Left renal pelvis (tissue), 4 donors: Measurements from ENCODE around the gene C2CD2. TPM values are rescaled to one million over a fixed set of nuclear protein-coding genes. Genes with fewer than 3 reads are reported as not detected.

Experiments used
- DNase-seq, 4 donors: peaks; one replicate each; pipeline ENCODE4 v3.0.0-alpha.2; 2013; ENCODE audit warnings: low read depth in 4 of 4, low spot score in 3 of 4
- polyA plus RNA-seq, 4 donors: library from polyadenylated mRNA; unstranded; fragments of 120-200 nt; gene quantifications; one replicate each; pipeline ENCODE4 v1.2.1, GENCODE V29; 2013; ENCODE audit not compliant: insufficient read length in 4 of 4

Gene C2CD2
- polyA plus RNA-seq, 4 donors, result 12.8 to 17.6 (median 16.4) TPM

DNA sequence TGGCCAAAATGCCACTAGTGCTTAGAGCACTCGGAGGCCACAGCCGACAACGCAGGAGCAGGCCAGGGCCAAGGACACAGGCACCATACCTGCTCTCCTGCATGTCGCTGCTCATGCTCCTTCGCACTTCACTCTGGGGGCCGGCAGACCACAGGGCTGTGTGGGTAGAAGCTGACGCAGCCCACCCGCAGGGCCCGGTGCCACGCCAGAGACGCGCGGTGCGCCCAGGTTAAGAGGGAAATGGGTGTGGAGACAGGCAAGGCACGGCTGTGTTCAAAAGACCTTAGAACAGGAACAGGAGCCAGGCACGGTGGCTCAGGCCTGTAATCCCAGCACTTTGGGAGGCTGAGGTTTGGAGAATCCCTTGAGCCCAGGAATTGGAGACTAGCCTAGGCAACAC, 61.1 kb downstream of the C2CD2 start:
- no peak for DNase-seq

DNA sequence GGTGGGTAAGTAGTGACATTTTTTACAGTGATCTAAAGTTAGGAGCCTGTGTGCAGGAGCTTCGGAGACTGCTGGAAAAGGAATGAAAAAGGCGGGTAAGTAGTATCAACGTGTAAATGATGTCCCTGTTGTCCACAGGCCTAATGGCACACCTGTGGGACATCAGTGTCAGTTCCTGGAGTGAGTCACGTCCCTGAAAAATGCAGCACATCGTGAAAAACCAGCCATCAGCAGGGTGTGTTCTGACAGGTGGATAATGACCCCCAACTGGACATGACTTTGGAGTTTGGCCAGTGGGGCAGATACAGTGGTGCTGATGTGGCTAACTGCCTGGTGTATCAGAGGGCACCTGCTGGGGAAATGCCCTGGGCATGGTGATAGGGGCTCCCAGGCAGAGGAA, 62.7 kb downstream of the C2CD2 start:
- no peak for DNase-seq

DNA sequence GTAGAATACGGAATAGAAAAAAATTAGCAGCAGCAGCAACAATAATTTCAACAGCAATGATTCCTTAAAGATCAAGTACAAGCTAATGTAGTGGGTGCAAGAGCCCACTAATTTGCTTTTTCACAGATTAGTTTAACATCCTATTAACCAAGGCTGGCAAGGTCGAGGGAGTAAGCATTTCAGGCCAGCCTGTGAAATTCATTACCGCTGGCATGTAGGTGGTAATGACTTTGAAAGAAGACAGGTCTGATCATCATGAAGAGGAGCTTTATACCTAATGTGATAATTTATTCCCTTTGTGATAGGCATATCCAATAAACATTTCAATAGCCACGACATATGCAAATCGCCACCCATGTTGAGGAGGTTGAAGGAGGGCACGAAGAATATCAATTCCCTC, 63.5 kb downstream of the C2CD2 start:
- DNase-seq, result no peak

DNA sequence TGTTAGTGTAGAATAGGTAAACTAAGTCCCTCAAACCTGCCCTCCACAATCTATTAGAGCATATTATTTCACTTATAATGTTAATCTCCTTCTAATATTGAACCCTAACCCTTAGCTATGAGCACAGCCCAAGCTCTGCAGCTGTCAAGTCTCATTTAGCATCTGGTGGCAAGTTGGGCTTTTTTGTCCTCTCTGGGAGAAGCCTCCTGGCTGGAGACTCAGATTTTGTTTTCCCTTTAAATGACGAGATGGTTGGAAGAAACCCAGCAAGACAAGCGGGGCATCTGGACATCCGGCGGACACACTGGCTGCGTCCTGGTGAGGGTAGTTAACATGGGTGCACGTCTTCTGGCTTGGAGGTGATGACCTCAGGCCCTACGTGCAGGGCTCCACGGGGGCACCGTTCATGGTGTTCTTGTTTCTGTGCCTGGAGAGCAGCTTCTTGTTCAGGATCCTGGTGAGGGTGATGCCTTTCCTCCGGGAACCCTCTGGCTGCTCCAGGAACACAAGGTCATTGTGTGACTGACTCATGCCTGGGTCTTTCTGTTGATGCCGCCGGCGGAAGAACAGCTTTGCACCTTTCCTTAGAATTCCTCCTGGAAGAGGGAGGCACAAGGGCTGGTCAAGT, 65.0 kb downstream of the C2CD2 start:
- DNase-seq, result no peak

DNA sequence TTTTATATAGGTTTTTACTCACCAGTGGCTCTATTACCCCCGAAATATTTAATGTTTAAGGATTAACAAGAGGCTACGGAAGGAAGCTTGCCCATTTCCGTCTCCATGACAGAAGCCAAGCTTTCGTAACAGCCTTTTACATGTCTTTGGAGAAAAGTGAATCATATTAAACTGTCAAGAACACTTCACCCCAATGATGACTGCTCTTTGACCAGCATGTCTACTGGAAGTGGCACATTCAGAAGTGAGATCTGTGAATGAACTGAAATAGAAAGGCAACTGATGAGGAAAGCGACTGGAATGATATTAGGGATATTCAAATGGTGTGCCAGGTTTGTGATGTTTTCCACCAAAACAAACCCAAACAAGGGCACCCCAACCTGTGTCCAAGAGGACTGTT, 66.2 kb downstream of the C2CD2 start:
- DNase-seq, result no peak

DNA sequence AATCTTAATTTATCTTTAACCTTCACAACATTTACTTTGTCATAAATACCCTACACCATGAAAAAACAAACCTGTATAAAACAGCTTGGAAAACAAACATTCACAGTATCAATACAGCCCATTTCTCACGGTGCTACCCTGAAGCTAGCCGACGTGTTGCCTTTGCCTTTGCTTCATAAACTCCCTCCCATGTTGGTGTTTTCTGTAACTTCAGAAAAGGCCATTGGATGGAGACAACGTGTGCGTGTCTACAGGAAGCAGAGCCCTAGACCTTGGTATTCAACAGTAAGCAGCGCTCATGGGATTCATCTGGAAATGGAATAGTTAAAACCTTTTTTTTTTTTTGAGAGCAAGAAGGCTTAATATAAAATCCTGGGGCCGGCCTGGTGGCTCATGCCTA, 67.5 kb downstream of the C2CD2 start:
- no peak for DNase-seq

DNA sequence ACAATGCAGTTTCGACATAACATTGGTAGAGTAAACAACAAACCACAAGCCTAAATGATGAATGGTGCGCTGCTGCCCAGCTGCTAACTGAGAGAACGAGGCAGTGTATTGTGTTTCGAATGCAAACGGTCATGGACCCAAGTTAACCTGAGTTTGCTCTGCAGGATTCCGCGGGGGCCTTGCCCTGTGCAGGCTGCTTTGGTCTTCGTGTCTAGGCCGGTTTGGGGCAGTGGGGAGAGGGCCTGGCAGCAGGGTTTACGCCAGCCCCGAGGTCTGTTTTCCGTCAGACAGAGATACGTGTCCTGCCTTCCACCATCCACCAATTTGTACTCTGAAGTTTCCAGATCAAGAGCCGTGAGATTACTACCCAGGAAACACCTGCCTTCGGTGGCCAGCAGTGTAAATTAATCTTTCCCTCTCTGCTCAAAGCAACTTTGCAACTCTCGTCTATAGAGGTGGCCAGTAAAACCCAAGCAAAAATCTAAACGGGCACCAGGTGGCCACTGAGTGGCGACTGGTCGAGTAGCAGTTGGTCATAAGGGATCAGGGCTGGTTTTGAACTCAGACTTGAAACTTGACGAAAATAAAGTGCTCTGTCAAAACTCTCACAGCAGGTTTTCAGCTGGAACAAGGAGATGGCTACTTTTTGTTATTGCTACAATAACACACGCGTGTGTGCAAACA, 68.3 kb downstream of the C2CD2 start:
- no peak for DNase-seq

DNA sequence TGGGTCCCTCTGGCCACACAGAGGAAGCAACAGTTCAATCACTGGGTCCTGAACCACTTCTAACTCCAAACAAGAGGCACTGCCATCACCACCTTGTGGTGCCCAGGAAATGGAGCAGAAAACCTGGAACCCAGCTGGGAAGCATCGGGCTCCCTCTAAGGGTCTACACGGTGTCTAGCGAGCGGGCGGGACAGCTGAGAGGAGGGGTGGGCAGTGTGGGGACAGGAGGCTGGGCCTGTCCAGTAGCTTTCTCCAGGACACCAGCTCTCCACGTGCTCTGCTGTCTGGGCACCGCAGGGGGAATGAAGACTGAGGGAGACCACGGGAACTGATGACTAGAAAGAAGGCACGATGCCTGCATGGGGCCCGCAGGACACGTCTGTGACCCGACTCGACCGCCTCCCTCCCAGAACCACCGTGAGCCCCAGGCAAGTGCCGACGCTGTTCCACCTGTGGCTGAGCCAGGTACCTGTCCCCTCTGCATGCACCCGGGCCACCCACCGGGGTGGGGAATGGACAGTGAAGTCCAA, 69.3 kb downstream of the C2CD2 start:
- DNase-seq, result no peak

DNA sequence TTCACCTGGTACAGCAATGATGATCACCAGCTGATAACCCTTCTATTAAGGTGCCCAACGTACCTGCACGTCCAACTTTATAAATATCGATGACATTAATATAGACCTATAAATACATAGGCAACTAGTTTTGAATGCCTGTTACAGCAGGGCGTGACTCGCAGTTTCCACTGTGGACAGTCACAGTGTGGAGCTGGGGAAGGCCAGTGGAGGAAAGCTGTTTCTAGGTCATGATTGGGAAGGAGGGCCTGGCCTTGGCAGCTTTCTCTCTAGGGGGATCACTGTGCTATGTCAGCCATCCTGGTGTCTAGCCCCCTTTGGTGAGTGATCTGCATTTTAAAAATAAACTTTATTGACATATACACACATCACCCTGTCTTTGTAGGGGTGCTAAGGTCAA, 70.2 kb downstream of the C2CD2 start:
- no peak for DNase-seq

DNA sequence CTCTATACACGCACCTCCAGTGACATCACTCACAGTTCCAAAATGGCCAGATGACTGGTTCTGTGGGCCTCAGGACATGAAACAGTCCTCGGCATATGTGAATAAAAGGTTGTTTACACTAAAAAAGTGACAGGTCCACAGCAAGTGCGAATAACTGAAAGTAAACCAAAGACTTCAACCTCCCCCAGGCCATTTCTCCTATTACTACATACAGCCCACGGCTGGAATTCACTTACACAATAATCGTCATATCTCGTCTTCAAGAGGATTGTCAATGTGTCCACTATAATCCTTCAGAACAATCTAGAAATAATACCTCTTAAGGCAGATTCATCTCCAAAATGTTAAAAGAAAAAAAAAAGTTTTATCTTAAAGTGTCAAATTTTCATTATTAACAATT, 72.8 kb downstream of the C2CD2 start:
- no peak for DNase-seq

DNA sequence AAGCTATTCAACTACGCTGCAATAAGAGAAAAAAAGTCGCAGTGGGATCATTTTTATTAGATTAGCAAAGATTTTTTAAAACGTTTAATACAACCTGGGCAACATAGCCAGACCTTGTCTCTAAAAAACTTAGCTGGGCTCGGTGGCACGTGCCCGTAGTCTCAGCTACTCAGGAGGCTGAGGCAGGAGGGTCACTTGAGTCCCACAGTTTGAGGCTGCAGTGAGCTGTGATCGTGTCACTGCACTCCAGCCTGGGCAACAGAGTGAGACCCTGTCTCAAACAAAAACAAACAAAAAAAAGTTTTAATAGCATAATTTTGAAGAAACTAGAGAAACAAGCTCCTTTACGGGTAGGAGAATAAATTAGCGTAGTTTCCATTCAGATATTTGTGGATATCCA, 73.7 kb downstream of the C2CD2 start:
- no peak for DNase-seq

DNA sequence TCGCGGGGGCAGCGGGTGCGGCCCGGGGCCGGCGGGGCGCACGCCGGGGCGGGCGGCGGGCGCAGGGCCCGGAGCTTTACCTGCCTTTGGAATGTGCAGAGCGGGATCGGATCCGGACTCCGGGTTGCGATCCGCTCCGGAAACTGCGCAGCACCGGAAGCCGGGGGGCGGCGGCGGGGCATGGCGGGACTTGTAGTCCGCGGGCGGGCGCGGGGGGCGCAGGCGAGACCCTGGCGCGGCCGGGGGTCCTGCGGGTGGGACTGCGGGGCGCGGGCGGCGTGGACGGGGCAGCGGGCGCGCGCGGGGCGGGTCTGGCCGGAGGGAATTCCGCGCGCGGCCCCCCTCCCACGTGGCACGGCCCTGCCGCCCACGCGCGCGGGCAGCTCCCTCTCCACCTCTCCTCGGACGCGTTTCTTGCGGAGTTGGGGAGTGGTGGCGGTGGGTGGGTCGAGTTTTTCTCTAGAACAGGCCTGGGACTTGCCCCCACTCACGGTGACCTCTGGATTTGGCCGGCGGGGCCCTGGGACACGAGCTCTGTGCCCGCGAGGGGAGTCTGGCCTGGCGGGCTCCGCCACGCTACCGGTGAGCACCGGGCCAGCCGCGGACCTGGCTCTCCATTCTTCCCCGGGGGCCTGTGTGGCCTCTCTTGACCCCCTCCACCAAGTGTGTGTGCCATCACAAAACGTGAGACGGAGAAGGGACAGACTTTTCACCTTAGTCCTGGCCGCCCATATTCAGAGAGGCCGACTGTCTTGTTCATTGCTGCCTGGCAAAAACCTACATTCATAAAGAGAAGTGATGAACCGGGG, 74.4 kb downstream of the C2CD2 start, which contains the start of gene PRDM15:
Gene PRDM15, minus strand, starts transcription at position 155 of the 809 bp plus-strand sequence. CDS start 18,981 bp downstream, outside the sequence.
- DNase-seq, result peak in 3 of 4 donors; percentile 35 to 75 (median 60)

DNA sequence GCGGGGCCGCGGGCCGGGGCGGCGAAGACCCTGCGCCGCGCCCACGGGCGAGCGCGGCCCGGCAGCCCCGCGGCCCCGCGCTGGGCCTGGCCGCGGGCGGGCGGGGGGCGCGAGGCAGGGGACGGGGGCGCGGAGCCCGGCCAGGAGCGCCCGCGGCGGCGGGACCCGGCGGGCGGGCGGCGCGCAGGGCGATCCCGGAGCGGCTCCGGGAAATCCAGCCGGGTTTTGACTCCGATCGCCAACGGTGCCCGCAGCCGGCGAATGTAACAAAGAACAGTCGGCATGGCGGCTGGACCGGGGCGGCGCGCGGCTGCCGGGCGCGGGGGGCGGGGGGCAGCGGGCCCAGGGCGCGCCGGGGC, 75.0 kb downstream of the C2CD2 start:
- DNase-seq, result peak in 3 of 4 donors; percentile 57 to 71 (median 70)

DNA sequence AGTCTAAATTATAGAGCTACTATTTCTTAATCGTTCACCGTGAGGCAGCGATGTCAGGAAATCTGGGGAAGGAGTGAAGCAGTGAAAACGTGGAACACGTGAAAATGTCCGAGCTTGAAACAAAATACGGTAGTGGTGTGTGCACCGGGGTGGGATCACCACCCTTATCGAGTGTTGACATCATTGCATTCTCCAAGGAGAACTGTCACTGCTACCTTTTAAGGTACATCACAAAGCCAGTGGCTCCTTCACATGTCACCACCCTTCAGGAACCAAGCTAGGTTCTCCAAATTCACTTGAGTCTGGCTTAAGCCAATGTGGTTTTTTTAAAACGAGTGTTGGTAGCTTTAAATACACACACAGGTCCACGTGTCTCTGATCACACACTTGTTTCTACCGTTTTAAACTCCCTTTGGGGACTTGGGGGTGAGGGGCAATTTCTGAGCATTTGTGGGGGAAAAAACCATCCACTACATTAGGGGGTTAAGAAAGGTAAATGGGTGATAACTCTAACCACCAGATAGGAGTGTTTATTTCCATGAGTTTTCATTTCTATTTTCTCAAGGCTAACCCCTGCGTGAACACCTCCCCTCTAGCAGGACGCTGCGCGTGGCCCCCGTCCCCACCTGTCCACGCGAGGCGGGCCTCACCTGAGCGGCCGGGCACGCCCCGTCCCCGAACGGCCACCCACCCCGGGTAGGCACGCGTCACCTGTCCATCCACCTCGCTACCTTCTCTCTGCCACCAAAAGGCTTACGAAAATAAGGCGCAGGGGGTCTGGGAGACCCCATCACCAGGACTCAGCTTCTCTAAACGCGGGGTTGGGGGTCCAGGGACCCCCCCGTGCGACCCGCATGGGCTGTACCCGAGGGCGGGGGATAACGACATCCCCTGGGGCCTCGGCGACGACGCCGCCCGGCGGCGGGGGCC, 75.7 kb downstream of the C2CD2 start:
- peak in 1 of 4 donors; percentile 31 for DNase-seq

DNA sequence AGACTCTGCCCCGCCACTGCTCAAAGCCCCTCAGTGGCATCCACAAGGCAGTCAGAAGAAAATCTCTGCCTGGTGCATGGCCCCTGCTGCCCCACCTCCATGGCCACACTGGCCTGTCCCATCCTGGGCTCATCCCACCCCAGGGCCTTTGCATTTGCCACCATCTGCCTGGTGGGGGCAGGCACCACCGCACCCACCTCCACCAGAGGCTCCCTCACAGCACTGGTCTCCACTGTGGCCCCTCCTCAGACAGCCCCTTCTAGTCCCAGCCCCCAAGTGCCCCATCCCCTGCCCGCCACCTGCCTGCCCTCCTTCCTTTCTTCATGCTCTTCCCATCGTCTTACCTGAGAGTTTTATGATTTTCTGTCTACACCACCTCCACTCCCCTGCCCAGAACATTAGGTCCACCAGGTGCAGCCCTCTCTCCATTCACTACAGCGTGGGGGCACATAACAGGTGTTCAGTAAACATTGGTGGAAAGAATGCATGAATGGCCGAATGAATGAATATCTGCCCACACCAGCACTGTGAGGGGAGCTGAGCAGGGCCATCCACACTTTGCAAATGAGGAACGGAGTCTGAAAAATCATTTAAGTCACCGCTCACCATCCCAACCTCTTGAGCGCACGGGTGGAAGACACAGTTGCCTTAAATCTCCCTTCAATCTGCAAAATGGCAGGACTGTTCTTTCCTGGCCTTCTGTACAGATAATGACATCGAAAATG, 76.7 kb downstream of the C2CD2 start:
- no peak for DNase-seq

DNA sequence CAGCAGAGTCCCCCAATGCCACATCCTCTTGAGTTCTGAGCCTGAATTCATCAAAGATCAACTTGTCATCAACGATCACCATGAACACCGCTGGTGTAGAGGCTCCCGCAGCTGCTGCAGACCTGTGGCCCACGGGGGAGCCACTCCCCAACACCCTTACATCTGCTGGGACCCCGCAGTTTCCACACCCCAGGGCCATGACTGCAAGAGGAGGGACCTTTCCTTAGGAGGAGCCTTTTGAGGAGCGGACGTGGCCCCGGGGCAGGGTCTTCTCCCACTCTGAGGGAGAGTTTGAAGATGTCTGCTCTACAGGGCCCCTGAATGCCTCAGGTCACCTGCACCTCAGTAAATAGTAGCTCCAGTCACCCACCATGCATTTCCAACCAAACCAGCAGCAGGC, 77.4 kb downstream of the C2CD2 start:
- DNase-seq, result no peak

DNA sequence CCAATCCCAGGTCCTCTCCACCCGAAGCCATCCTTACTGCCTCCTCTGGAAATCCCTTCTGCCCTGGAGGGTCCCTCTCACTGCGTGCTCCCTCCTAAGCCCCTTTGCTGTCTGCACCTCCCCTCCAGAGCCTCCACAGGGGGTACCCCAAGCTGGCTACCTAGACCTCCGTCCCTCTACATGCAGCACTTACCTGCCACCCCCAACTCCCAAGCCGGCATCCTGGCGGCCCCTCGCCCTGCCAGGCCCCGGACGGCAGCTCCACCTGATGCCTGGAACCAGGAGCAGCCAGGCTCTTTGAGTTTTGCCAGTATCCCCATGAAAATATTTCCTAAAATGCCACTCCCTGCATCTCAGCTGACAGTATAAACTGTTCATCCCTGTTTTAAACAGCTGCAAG, 78.7 kb downstream of the C2CD2 start:
- DNase-seq, result no peak

DNA sequence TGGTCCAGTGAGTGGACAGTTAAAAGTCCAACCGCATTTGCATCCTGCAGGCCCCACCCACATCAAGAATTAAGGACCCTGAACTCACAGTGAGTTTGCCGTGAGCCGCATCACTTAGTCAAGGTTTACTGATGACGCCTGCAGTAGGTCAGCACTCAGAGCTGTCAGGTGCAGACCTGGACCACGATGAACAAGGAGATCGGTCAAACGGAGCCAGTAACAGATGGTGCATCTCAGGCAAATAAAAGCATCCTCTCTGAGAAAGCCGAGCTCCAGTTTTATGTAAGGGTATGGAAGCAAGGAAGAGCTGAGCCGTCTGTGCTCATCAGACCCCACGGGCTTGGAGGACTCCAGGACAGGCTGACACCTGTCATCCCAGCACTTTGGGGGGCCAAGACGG, 79.2 kb downstream of the C2CD2 start:
- no peak for DNase-seq

DNA sequence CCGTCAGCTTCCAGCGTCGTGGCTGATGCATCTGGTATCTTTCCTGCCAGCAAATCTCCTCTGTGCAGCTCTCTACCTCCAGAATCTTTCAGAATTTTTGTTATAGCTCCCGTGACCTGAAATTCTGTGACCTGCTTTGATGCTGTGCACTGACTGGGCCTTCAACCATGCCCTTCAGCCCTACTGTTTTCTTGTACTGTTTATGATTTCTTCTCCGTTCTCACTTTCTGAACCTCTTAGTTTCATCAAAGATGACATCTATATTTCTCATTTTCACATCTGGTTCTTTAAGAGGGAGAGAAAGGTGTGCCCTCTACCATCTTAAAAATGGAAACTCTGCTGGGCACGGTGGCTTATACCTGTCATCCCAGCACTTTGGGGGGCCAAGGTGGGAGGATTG, 80.4 kb downstream of the C2CD2 start:
- no peak for DNase-seq

DNA sequence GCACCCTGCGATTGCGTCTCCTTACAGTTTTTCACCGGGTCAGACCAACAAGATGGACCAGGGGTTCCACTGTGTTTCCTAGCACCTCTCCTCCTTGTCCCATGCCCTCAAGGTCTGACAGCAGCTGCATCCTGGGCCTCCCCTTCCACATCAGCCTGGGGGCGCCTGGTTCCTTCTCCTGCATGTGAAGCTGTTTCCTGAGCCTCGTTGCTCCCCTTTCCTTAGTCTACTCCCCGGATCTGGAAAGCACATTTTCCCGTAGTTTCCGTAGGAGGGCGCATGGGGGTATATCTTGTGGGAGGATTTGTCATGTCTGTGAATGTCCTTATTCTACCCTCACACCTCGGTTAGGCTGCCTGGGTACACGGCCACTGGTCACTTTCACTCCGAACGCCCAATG, 80.8 kb downstream of the C2CD2 start:
- DNase-seq, result no peak
